Endometrial microvascular endothelial cells (primary cell): ENCODE data around the gene HSD17B11. TPM values are rescaled to one million over a fixed set of nuclear protein-coding genes. Genes with fewer than 3 reads are reported as not detected.
"Not testable (repeated sequence)": the region's sequence is repeated elsewhere in the genome, so short reads cannot be mapped to it uniquely, and the experiment has no call there.

ENCODE experiments used
- in situ Hi-C: cut with HindIII; loops from 2 replicates; pipeline ENCODE4 v1.10.0; 2017; ENCODE audit warnings: low sequenced_read_pairs, low pct_unique_long_range_greater_than_20kb; ENCODE audit errors: inconsistent ontology term
- total RNA-seq: library from RNA; depleted of rRNA; stranded (reverse); fragments of >200 nt; gene quantifications from one replicate; pipeline ENCODE4 v1.2.3, GENCODE V29; 2015; ENCODE audit errors: inconsistent ontology term

Gene HSD17B11
- total RNA-seq, 1 donor from 2014 or later = 26.9 TPM

DNA sequence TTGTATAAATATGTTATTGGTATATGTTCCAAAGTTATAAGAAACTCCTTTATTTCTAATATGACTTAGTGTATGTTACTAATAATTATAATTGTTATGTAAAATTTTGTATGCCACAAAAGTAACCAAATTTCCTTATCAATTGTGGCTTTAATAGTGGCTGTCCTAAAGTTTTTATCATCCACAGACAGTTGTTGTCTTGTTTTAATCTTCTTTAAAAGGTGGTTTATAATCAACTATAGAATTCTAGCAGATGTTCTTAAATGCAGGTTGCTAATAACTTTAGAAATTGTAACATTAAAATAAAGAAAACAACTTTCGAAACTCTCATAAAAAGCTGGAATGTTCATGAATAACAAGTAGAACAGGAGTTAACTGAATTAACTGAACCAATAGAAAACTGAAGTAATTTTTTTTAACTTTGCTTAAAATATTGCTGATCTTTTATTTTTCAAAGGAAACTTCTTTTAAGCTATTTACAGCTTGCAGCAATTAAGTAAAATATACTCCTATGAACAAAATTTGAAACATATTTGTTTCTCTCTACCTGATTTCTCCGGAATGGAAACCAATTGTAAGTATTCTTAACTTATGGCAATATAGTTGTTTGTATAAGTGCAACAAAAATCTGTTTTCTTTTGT is 24.3 kb downstream of the HSD17B11 start:
- in situ Hi-C loops = no loop called here

DNA sequence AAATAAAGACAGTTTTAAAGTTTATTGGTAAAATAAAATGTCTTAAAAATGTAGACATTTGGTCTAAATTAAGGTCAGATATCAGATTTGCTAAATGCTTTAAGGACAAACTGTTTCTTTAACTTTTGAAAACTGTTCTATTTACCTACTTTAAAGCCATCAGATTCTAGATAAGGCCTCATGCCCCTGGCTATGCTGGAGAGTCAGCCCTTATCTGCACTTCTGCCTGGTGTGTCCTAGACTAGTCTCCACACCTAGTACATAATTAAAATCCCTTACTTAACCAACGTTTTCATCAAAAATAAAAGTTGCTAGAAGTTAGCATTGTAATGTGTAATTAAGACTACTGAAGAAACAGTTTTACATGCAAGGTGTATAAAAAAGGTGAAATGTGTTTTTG is 25.6 kb downstream of the HSD17B11 start:
- in situ Hi-C loops = no loop called here

DNA sequence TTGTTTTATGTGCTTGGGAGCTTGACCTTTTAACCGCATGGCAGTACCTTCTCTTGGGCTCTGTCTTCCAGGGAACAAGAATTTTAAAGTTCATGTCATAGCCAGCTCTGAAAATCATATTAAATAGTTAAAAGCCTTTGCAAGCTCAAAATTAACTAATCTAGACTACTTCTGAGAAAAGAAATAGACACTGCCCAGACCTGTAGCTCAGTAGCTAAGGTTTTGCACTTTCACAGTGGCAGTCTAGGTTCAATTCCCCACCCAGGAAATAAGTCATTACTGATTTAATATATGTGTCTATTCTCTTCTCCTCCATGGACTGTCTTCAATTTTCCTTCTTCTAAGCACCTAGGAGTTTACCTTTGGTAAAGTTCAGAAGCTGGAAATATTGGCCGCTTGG is 27.4 kb downstream of the HSD17B11 start:
- in situ Hi-C loops = no loop called here

DNA sequence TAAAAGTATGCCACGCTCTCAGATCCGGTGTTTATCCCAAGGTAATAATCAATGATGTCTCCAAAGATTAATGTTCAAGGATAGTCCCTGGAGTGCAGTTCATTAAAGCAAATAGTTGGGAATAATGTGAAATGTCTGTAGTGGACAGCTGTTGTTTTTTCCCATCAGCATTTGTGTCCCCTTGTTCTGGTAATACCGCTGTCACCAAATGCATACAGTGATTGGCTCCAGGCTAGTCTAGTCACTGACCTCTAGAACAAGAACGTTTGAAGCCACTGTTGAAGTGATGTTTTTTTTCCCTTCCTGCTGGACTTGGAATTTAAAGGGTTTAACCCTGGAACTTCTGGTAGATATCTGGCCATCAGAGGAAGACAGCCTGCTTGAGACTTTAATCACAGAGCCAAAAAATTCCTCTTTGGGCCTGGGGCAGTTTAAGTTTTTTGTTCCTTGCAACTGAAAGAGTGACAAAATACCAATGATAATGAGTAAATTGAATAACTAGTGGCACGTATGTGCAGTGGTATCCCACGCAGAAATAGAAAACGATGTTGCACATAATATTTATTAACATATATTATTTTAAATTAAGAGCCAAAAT is 30.6 kb downstream of the HSD17B11 start:
- in situ Hi-C loops = no loop called here

DNA sequence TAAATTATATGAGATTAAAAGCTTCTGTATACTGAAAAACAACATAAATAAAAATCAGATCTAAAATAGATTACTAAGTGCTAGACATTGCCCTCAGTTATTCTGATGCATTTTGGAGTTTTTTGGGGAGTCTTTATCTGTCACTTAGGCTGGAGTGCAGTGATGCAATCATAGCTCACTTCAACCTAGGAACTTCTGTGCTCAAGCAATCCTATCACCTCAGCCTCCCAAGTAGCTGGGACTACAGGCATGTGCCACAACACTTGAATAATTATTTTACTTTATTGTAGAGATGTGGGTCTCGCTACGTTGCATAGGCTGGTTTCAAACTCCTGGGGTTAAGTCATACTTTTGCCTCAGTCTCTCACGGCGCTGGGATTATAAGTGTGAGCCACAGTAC is 31.7 kb downstream of the HSD17B11 start:
- in situ Hi-C loops = no loop called here

DNA sequence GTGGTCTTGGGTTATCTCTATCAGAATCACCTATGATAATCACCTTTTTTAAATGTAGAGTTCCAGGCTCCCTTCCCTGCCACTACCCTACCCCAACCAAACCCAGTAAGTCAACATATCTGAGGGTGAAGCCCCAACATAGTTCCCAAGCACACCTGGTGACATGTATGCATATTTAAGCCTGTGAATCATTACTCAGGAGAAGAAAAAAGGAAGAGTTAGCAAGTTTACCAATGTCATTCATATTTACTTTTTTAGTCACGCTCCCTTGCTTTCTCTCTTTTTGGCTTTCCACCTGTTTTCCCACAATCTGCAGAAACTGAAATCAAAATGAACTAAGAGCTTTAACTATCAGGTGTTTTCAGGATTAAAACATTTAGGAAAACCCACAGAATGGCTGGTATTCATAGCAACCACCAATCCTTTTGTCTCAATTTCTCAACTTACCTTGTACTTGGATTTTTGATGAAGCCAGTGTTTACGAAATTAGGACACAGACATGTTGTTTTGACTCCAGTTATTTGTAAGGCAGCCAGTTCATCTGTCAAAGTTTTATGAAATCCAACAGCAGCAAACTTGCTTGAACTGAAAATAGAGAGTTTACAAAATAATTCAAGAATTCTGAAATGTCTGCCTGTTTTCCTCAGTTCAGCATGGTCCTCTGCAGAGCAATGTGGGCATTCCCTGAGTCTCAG is 34.0 kb downstream of the HSD17B11 start:
- in situ Hi-C loops = no loop called here

DNA sequence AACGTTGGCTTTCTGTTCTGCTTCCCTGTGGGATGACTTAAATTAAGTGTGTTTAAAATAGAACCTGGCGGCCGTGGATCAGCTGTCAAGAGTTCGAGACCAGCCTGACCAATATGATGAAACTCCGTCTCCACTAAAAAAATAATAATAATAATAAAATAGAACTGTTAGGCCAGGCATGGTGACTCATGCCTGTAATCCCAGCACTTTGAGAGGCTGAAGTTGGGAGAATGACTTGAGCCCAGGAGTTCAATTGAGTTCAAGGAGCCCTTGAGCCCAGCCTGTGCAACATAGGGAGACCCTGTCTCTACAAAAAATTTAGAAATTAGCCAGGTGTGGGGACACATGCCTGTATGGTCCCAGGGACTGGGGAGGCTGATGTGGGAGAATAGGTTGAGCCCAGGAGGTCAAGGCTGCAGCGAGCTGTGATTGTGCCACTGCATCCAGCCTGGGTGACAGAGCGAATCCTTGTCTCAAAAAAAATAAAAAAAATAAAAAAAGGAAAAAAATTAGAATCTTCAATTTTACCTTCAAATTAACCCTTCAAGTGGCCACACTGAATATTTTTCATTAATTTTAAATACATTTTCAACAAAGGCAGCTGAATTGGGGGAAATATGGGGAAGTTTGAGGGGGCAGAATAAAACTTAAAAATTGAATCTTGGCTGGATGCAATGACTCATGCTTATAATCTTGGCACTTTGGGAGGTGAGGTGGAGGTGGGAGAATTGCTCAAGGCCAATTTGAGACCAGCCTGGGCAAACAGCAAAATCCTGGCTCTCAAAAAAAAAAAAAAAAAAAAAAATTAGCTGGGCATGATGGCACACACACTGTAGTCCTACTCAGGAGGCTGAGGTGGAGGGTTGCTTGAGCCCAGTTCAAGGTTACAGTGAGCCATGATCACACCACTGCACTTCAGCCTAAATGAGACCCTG is 36.6 kb downstream of the HSD17B11 start:
- in situ Hi-C loops = no loop called here

DNA sequence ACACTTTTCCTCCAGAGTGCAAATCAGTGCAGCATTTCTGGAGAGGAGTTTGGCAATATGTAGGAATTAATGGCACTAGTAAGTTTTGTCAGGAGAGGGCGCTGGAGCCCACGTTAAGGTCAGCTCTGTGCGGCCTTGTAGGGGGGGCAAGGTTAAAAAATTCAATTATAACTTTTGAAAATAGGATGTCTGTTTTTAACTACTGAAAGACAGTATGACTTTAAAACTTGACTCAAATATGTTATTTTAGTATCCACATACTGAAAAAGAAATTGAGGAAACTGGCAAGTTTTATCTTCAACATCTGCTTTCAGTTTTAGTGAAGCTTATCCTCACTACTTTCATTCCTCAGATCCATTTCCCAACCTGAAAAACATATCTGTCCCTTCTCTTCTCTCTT is 37.4 kb downstream of the HSD17B11 start:
- in situ Hi-C loops = no loop called here

DNA sequence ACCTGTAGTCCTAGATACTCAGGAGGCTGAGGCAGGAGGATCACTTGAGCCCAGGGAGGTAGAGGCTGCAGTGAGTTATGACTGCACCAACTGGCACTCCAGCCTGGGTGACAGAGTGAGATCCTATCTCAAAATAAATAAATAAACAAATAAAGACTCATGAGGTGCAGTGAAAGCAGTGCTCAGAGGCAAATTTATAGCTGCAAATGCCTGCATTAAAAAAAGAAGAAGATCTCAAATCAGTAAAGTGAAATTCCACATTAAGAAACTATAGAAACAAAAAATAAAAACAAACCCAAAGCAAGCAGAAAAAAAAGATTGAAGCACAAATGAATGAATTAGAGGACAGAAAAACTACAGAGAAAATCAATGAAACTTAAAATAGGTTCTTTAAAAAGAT is 45.8 kb downstream of the HSD17B11 start:
- in situ Hi-C loops = no loop called here

DNA sequence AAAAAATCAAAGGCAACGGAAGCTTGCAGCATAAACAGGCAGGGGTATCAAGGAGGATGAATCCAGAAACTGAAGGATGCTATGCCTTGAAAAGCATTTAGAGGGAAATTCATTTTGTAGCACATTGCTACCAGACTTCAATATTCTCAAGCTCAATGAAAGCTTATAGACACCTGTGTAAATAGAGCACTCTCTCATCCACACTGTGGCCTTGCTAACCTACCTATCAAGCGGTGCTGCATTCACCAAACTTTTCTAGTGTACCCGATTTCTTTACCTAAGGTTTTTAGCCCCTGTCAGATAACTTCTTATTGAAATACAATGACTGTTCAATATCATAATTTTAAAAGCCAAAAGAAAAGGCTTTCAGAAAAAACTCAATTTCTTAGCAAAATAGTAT is 48.1 kb downstream of the HSD17B11 start:
- in situ Hi-C loops = no loop called here

DNA sequence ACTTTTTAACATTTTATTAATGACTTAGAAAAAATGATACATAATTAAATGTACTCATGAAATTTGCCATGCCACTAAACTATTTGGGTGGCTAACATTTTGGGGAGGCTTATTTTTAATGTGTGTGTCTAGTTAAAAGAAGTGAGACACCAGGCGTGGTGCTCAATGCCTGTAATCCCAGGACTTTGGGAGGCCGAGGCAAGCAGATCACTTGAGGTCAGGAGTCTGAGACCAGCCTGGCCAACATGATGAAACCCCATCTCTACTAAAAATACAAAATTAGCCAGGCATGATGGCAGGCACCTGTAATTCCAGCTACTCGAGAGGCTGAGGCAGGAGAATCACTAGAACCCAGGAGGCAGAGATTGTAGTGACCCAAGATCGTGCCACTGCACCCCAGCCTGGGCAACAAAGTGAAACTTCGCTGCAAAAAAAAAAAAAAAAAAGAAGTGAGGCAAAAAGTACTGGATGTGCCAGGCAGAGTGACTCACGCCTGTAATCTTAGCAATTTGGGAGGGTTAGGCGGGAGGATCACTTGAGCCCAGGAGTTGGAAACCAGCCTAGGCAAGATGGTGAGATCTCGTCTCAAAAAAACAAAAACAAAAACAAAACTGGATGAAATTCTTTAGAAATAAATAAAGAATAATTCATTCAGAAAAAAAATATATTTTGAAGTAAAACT is 48.9 kb downstream of the HSD17B11 start:
- in situ Hi-C loops = not testable (repeated sequence)

DNA sequence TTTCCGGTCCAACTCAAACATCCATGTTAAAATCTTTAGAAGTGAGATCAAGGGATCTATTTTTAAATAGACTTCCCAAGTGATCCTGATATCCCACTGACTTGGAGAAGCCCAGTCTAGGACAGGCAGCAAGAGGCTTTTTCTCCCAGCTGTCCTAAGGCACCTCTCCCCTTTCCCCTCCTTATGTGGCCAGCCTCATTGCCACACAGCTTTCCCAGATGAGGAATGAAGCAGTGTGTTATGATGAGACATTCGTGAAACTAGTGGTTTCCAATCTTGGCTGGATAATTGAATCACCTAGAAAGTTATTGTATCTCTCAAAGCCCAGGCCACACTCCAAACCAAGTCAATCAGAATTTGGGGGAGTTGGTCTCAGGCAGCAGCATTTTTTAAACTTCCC is 51.5 kb downstream of the HSD17B11 start:
- in situ Hi-C loops = no loop called here

DNA sequence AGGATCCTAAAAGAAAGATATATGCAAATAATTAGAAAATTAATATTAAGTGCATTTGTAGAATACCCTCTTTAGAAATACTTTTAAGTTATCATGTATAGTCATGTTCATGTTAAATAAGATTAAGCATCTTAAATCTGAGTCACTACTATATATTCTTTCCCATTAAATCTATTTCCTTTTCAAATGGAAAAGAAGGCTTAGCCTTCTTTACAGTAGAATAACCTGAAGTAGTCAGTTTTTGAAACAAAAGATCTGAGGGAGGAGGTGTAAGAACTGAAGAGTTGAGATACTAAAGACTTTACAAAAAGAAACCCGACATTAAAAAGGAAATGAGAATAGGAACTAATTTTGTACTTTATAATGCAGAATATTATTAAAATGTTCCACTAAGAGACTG is 53.6 kb downstream of the HSD17B11 start:
- in situ Hi-C loops = no loop called here

DNA sequence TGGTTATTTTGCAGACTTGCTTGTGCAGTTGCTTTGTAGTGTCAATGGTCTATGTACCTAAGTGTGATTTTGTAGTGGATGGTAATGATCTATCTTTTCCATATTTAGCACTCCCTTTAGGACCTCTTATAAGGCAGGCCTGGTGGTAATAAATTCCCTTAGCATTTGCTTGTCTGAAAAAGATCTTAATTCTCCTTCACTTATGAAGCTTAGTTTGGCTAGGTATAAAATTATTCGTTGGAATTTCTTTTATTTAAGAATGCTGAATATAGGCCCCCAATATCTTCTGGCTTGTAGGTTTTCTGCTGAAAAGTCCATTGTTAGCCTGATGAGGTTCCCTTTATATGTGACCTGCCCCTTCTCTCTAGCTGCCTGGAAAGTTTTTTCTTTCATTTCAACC is 57.7 kb downstream of the HSD17B11 start:
- in situ Hi-C loops = no loop called here

DNA sequence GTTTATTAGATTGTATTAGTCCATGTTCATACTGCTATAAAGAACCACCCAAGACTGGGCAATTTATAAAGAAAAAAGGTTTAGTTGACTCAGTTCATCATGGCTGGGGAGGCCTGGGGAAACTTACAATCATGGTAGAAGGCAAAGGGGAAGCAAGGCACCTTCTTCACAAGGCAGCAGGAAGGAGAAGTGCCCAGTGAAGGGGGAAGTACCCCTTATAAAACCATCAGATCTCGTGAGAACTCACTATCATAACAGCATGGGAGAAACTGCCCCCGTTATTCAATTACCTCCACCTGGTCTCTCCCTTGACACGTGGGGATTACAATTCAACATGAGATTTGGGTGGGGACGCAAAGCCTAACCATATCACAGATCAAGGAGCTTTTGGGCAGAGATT is 60.2 kb downstream of the HSD17B11 start:
- in situ Hi-C loops = no loop called here

DNA sequence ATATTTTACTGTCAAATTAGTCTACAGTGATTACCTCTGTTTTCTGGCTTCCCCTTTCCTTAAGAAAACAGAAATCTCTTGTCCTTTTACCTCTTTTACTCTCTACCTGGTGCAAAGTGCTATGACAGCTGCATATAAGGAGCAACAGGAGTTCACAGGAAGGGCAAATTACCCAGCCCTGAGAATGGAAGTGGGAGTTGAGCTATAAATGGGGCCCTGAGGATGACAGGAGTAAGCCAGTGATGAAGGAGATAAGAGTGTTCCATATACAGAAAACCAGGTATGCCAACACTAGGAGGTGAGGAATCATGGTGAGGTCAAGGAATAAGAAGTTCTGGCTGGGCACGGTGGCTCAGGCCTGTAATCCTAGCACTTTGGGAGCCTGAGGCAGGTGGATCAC is 63.9 kb downstream of the HSD17B11 start:
- in situ Hi-C loops = no loop called here

DNA sequence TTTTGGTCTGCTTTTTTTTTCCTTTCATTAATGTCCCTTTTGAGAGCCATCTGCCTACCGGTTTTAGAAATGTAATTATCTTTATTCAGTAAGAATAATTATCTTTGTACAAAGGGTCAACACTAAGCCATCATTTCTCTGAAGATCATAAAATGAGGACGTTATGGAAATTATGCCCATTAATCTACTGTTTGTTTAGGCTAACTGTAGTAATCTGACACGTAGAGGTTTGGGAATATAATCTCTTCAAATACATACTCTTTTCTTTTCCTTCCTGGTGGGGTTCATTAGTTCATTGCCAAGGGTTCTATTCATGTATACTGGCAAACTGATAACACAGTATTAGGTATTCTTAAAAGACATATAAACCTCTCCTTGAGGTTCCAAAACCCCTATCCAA is 64.5 kb downstream of the HSD17B11 start:
- in situ Hi-C loops = no loop called here

DNA sequence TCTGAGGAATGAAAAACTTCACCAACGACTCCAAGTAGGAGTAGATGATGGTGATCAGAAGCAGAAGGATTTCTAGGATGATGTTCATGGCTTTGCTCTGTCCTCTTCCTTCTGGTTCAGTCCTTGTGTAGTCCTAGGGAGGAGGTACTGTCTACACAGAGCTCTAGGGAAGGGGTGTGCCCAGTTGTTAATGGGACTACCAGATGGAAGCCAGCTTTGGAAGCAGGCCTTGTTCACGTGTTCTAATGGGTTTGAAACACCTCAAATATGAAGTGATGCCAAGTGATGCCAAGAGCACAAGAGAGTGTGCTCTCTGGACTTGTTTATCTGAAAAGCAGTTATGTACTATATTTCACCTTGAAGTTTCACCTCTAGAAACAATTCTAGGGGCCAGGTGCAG is 68.2 kb downstream of the HSD17B11 start, which contains the start of gene HSD17B13:
HSD17B13 (minus strand) TSS at position 129 of the 400 bp plus-strand sequence; CDS start at position 88, 41 bp downstream.
- in situ Hi-C loops = no loop called here

DNA sequence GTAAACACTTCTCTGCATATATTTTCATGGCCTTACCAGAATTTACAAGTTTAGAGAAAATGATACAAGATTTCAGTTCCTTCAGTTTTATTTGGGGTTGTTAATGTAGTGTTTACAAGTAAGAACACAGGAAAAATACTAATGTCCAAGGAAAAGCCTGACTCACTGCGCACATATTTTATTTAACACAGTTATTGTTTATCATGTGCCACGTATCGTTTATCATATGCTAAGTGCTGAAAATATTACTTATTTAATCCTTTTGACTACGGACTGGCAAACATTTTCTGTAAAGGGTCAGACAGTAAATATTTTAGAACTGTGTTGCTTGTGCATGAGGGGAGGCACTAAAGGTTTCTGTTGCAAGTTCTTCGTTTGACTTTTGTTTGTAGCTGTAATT is 69.1 kb downstream of the HSD17B11 start:
- in situ Hi-C loops = no loop called here
